Measurements from ENCODE around the gene NKD1. TPM values are rescaled to one million over a fixed set of nuclear protein-coding genes. Genes with fewer than 3 reads are reported as not detected.

NKD1 gene
- total and polyA plus RNA-seq, 2 of the 8 experiments (the other 6 are each of a cell fraction or from before 2014, with no cell fraction given) = 0.70 to 4.5 TPM

- 97% methylated on average over 4 of the region's 7 CpGs; no CpG with 5 or more reads in 1 of the 2 experiments for WGBS, 2 experiments (ENCODE audit: extremely low coverage in 1 of 2, insufficient coverage in 1 of 2, insufficient read length in 1 of 2, insufficient replicate concordance in 2 of 2, low coverage in 1 of 2, low lambda C conversion rate in 2 of 2, missing lambda C conversion rate in 1 of 2)
- Histone ChIP-seq H3K79me1 (ENCODE audit: low read depth, low read length) (no peaks in the 10 kb centered on the region), H3K4me3 (ENCODE audit: extremely low read depth in 1 of 4, insufficient read depth in 2 of 4, low read depth in 3 of 4, low read length in 4 of 4) (no peak overlapping the region), H3K4me1 (replicated peaks in 1 of 4; ENCODE audit: control insufficient read depth in 3 of 4, insufficient read depth in 4 of 4, low read length in 3 of 4) (0 out of 7 replicates have a peak, but pooled peaks cover 0 to under 1% (median 0%) of the 10 kb centered on the region in 4 experiments), H3K4me2 (ENCODE audit: insufficient read depth in 1 of 2, low read depth in 2 of 2, low read length in 2 of 2) (no peak overlapping the region), H3K27me3 (replicated peaks in 1 of 4; ENCODE audit: control insufficient read depth in 3 of 4, extremely low read depth in 1 of 4, insufficient read depth in 3 of 4, low read length in 3 of 4) (no peaks in the 10 kb centered on the region), H2BK120ac (replicated peaks; ENCODE audit: low read depth, low read length) (no peak overlapping the region), H3K79me2 (ENCODE audit: control insufficient read depth in 1 of 2, insufficient read depth in 2 of 2, low read length in 2 of 2) (no peaks in the 10 kb centered on the region), H4K5ac (ENCODE audit: insufficient read length, low read depth, low read length) (no peak overlapping the region), H2BK5ac (ENCODE audit: low read depth, low read length) (no peak overlapping the region), H4K8ac (ENCODE audit: extremely low read depth, insufficient read depth, low read length) (no peak overlapping the region), H3K14ac (ENCODE audit: insufficient read length) (no peak overlapping the region), H2AFZ (ENCODE audit: low read length) (no peak overlapping the region), H3K9ac (replicated peaks in 1 of 4; ENCODE audit: extremely low read depth in 1 of 4, low read depth in 3 of 4, low read length in 3 of 4) (no peak overlapping the region), H3K9me3 (ENCODE audit: insufficient read depth in 2 of 2, low read depth in 1 of 2, low read length in 1 of 2) (no peaks in the 10 kb centered on the region), H2BK12ac (ENCODE audit: low read depth, low read length) (no peak overlapping the region), H3K56ac (replicated peaks; ENCODE audit: insufficient read length, low read depth, low read length) (no peak overlapping the region), H3K4ac (replicated peaks; ENCODE audit: insufficient read length, low read depth, low read length) (no peak overlapping the region), H2BK15ac (ENCODE audit: low read length) (no peak overlapping the region), H3K23ac (ENCODE audit: insufficient read length) (no peak overlapping the region), H2BK20ac (ENCODE audit: low read length) (no peak overlapping the region), H3K36me3 (ENCODE audit: control insufficient read depth in 2 of 4, insufficient read depth in 4 of 4, low read length in 3 of 4) (no peaks in the 10 kb centered on the region), H3K18ac (ENCODE audit: extremely low read depth, low read length) (no peak overlapping the region), H3K23me2 (ENCODE audit: low read depth, low read length) (no peaks in the 10 kb centered on the region), H4K91ac (replicated peaks; ENCODE audit: insufficient read length, low read length) (no peak overlapping the region), H3K27ac (ENCODE audit: low read depth, low read length) (no peak overlapping the region), H4K20me1 (replicated peaks in 1 of 2; ENCODE audit: control insufficient read depth in 1 of 2, insufficient read depth in 2 of 2, low read length in 2 of 2) (no peaks in the 10 kb centered on the region), H2AK5ac (ENCODE audit: low read depth, low read length) (no peak overlapping the region)
- DNase-seq (ENCODE audit: low read depth in 1 of 2, low spot score in 2 of 2) = no peak
- no peak for FAIRE-seq
- ChIA-PET CTCF (ENCODE audit: partially characterized antibody) (interaction anchor here (0.9 to 4.7 kb wide), 3 partner anchors 9 to 20 kb away, joined by 3 to 30 read pairs (median 3); no protein-coding TSS in a partner anchor), POLR2A (ENCODE audit: partially characterized antibody) (no interaction called here)
- TF ChIP-seq TAF1 (IDR thresholded peaks at IDR 0.05; ENCODE audit: low read depth, low read length) (no peak), SUZ12 (IDR thresholded peaks at IDR 0.05; ENCODE audit: low read length) (no peak), CTCF (IDR thresholded peaks at IDR 0.05; ENCODE audit: control extremely low read depth in 1 of 3, insufficient read depth in 1 of 3, low read depth in 1 of 3, low read length in 3 of 3) (no peak), SIX5 (IDR thresholded peaks at IDR 0.05; ENCODE audit: low read depth, low read length) (no peak), JUN (IDR thresholded peaks at IDR 0.05; ENCODE audit: low read depth, low read length) (no peak), EP300 (IDR thresholded peaks at IDR 0.05; ENCODE audit: borderline replicate concordance in 1 of 2, low read depth in 2 of 2, low read length in 2 of 2) (no peak), EZH2 (IDR thresholded peaks at IDR 0.05; ENCODE audit: low read depth, low read length, severe bottlenecking) (no peak), SIN3A (conservative IDR thresholded peaks at IDR 0.05 in 1 of 2, IDR thresholded peaks at IDR 0.05 in 1 of 2; ENCODE audit: low read depth in 1 of 2, low read length in 2 of 2) (no peak), ATF2 (IDR thresholded peaks at IDR 0.05; ENCODE audit: low read length) (no peak)
Observed at GRCh38 chr16:50622029-50622428, 73.8 kb downstream of the NKD1 start.

All from H1 (cell line).